Measurements from ENCODE around the gene DMXL1. TPM values are rescaled to one million over a fixed set of nuclear protein-coding genes. Genes with fewer than 3 reads are reported as not detected.
"Not testable (repeated sequence)": the region's sequence is repeated elsewhere in the genome, so short reads cannot be mapped to it uniquely, and the experiment has no call there.

DMXL1 gene
- total RNA-seq, 1 donor from 2014 or later, result 56.5 TPM

- intact Hi-C loops (cut with DNase I), result no loop called here
- no peaks in the 10 kb centered on the region for H3K27me3 ChIP-seq
- TF ChIP-seq POLR2AphosphoS5 (IDR thresholded peaks at IDR 0.05; ENCODE audit: insufficient read depth in 1 of 2, low read depth in 1 of 2) (no peak), POLR2A (IDR thresholded peaks at IDR 0.05) (no peak), CTCF (IDR thresholded peaks at IDR 0.05) (no peak)
- no peaks in the 10 kb centered on the region for H3K4me1 ChIP-seq
- no peak overlapping the region for H3K4me3 ChIP-seq
- peaks cover 0 to 22% of the 10 kb centered on the region in 2 donors for H3K36me3 ChIP-seq
- no peak for DNase-seq (ENCODE audit: extremely low spot score in 2 of 2)
- H3K9me3 ChIP-seq, result no peaks in the 10 kb centered on the region
- H3K27ac ChIP-seq, result no peak overlapping the region
These were observed 47.1 kb downstream of the DMXL1 start for GRCh38 chr5:119118000-119118399.

- Histone ChIP-seq H3K4me1 (no peaks in the 10 kb centered on the region), H3K9me3 (no peaks in the 10 kb centered on the region), H3K36me3 (peaks cover 0 to 14% of the 10 kb centered on the region in 2 donors), H3K4me3 (no peak overlapping the region), H3K27ac (no peak overlapping the region), H3K27me3 (no peaks in the 10 kb centered on the region)
- intact Hi-C loops (cut with DNase I), result no loop called here
- TF ChIP-seq CTCF (IDR thresholded peaks at IDR 0.05), result no peak
- no peak for DNase-seq (ENCODE audit: extremely low spot score in 2 of 2)
These were observed 50.0 kb downstream of the DMXL1 start for GRCh38 chr5:119120893-119121292.

- intact Hi-C loops (cut with DNase I); H3K9me3 ChIP-seq; H3K4me1 ChIP-seq; H3K36me3 ChIP-seq; H3K27me3 ChIP-seq; H3K27ac ChIP-seq; H3K4me3 ChIP-seq; DNase-seq (ENCODE audit: extremely low spot score in 2 of 2): not testable (repeated sequence)
These were observed 51.6 kb downstream of the DMXL1 start for GRCh38 chr5:119122474-119122873.

- Histone ChIP-seq H3K9me3 (no peaks in the 10 kb centered on the region), H3K27ac (no peak overlapping the region), H3K27me3 (no peaks in the 10 kb centered on the region), H3K4me3 (no peak overlapping the region), H3K4me1 (no peaks in the 10 kb centered on the region), H3K36me3 (peaks cover 0 to under 1% of the 10 kb centered on the region in 2 donors)
- intact Hi-C loops (cut with DNase I), result no loop called here
- DNase-seq (ENCODE audit: extremely low spot score in 2 of 2), result no peak
- TF ChIP-seq POLR2A (IDR thresholded peaks at IDR 0.05) (no peak), POLR2AphosphoS5 (IDR thresholded peaks at IDR 0.05; ENCODE audit: insufficient read depth in 1 of 2, low read depth in 1 of 2) (no peak), CTCF (IDR thresholded peaks at IDR 0.05) (no peak)
These were observed 52.4 kb downstream of the DMXL1 start for GRCh38 chr5:119123280-119123679.

- H3K4me3 ChIP-seq, result no peak overlapping the region
- intact Hi-C loops (cut with DNase I), result no loop called here
- no peaks in the 10 kb centered on the region for H3K9me3 ChIP-seq
- no peaks in the 10 kb centered on the region for H3K27me3 ChIP-seq
- no peak for DNase-seq (ENCODE audit: extremely low spot score in 2 of 2)
- no peak overlapping the region for H3K27ac ChIP-seq
- H3K4me1 ChIP-seq, result no peaks in the 10 kb centered on the region
- TF ChIP-seq POLR2A (IDR thresholded peaks at IDR 0.05) (no peak), CTCF (IDR thresholded peaks at IDR 0.05) (no peak), POLR2AphosphoS5 (IDR thresholded peaks at IDR 0.05; ENCODE audit: insufficient read depth in 1 of 2, low read depth in 1 of 2) (no peak)
- H3K36me3 ChIP-seq, result peaks cover 0 to 34% of the 10 kb centered on the region in 2 donors
These were observed 58.9 kb downstream of the DMXL1 start for GRCh38 chr5:119129770-119130169.

Data from vagina (tissue), 2 donors.